ENCODE data around the gene RRAS2. TPM values are rescaled to one million over a fixed set of nuclear protein-coding genes. Genes with fewer than 3 reads are reported as not detected.

The RRAS2 gene
- total and polyA plus RNA-seq, 9 of the 15 experiments (the other 6 are each of a cell fraction or from before 2014, with no cell fraction given) = 9.4 to 47.5 (median 37.6) TPM

- CTCF ChIA-PET (ENCODE audit: low intra/inter-chr PET ratio) = no interaction called here
- no peak for TF ChIP-seq RFX1 (IDR thresholded peaks at IDR 0.05)
- no peak for TF ChIP-seq HMBOX1 (IDR thresholded peaks at IDR 0.05)
- TF ChIP-seq ZNF764 (CRISPR knock-in tag; IDR thresholded peaks at IDR 0.05; ENCODE audit: low read depth) = no peak
- no peak for TF ChIP-seq FIP1L1 (IDR thresholded peaks at IDR 0.05; ENCODE audit: low read depth, low read length, poor library complexity, severe bottlenecking)
- TF ChIP-seq ESRRB (CRISPR knock-in tag; IDR thresholded peaks at IDR 0.05; ENCODE audit: borderline replicate concordance) = no peak
- no peak for TF ChIP-seq MIER1 (IDR thresholded peaks at IDR 0.05; ENCODE audit: low read depth)
- in situ Hi-C loops (cut with MboI) (no loop called here), intact Hi-C loops (cut with micrococcal nuclease) (no loop called here)
- Histone ChIP-seq H3K4me2 (ENCODE audit: insufficient read depth, low read length) (no peak overlapping the region), H3K79me2 (ENCODE audit: control insufficient read depth, insufficient read depth, low read length) (no peaks in the 10 kb centered on the region), H3K4me1 (replicated peaks in 1 of 2; ENCODE audit: control insufficient read depth in 2 of 2, insufficient read depth in 2 of 2, low read length in 2 of 2) (no peaks in the 10 kb centered on the region), H3K27me3 (ENCODE audit: control insufficient read depth in 2 of 2, insufficient read depth in 2 of 2, low read length in 2 of 2) (peaks cover 1 to 39% of the 10 kb centered on the region in 2 experiments; a peak in 4 of 5 replicates), H3K9me3 (replicated peaks; ENCODE audit: control insufficient read depth, insufficient read depth, low read depth, low read length) (no peaks in the 10 kb centered on the region), H3K9me1 (ENCODE audit: control insufficient read depth, insufficient read depth, low read length) (no peaks in the 10 kb centered on the region), H3K27ac (ENCODE audit: extremely low read depth, low read depth, low read length) (no peak overlapping the region), H3K36me3 (ENCODE audit: control insufficient read depth, insufficient read depth, low read length) (no peaks in the 10 kb centered on the region), H3K9ac (ENCODE audit: insufficient read depth in 1 of 2, low read depth in 2 of 2, low read length in 2 of 2) (no peak overlapping the region), H2AFZ (ENCODE audit: low read depth, low read length) (no peak overlapping the region), H4K20me1 (replicated peaks; ENCODE audit: control insufficient read depth, insufficient read depth, low read length) (no peaks in the 10 kb centered on the region; the same call in 1 of the 2 replicates), H3K4me3 (no peak overlapping the region)
- POLR2A ChIA-PET = interaction anchor here (0.9 kb wide), 1 partner anchor 8 kb away, joined by 3 read pairs; no protein-coding TSS in a partner anchor
- FAIRE-seq = no peak
- no TSS peak for BruUV-seq (replicated peaks)
- ATAC-seq = no peak
- no peak for DNase-seq (ENCODE audit: extremely low read depth in 1 of 4, low spot score in 3 of 4)
- WGBS (ENCODE audit: insufficient coverage, low coverage, missing lambda C conversion rate) = 0% methylated on average over 9 of the region's 9 CpGs
Observed at GRCh38 chr11:14237444-14237961, 121.5 kb downstream of the RRAS2 start.
